Measurements from ENCODE around the gene ASTN2. TPM values are rescaled to one million over a fixed set of nuclear protein-coding genes. Genes with fewer than 3 reads are reported as not detected.

Gene ASTN2
- total and polyA plus RNA-seq, 3 donors from 2014 or later: 55.7 to 157 (median 117) TPM

DNA sequence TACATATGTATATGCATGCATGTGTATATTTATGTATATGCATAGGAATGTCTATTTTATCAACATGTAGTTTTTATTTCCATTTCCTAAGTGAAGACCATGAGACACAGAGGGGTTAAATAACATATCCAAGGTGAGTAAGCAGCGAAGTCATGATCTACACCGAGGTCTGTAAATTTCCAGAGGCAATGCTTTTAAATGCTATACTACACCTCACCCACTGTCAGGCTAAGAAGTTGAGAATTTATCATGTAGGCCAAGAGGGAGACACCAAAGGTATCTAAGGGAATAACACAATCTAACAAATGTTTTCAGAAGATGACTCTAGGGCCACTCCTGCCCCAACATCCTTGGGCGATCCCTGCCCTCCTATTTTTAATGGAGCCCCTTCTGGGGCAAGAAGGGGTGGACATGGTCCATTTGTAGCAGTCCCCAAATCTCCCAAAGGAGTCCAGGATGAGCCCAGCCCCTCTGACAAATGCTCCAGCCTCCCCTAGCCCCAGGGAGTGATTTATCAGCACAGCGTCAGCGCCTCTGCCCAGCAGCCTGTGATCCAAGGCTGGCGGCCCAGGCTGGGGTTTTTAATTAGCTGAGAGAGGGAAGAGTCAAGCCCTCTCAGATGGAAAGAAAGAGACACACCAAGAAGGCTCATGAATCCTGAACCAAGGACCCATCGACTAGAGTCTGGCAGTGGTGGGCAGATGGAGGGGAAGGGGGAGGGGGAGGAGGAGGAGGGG is 339.9 kb downstream of the ASTN2 start:
- no peaks in the 10 kb centered on the region for H3K27me3 ChIP-seq
- no peaks in the 10 kb centered on the region for H3K4me1 ChIP-seq
- no peak overlapping the region for H3K4me3 ChIP-seq
- WGBS, 2 donors: 57 to 66% methylated on average over 7 of the region's 7 CpGs
- intact Hi-C loops (cut with DNase I; ENCODE audit: low total_unique reads): no loop called here
- no peaks in the 10 kb centered on the region for H3K9me3 ChIP-seq
- no peak for DNase-seq
- TF ChIP-seq, protein P1, sequence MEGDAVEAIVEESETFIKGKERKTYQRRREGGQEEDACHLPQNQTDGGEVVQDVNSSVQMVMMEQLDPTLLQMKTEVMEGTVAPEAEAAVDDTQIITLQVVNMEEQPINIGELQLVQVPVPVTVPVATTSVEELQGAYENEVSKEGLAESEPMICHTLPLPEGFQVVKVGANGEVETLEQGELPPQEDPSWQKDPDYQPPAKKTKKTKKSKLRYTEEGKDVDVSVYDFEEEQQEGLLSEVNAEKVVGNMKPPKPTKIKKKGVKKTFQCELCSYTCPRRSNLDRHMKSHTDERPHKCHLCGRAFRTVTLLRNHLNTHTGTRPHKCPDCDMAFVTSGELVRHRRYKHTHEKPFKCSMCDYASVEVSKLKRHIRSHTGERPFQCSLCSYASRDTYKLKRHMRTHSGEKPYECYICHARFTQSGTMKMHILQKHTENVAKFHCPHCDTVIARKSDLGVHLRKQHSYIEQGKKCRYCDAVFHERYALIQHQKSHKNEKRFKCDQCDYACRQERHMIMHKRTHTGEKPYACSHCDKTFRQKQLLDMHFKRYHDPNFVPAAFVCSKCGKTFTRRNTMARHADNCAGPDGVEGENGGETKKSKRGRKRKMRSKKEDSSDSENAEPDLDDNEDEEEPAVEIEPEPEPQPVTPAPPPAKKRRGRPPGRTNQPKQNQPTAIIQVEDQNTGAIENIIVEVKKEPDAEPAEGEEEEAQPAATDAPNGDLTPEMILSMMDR (IDR thresholded peaks at IDR 0.05): no peak
- TF ChIP-seq POLR2A (IDR thresholded peaks at IDR 0.05): no peak
- H3K36me3 ChIP-seq (ENCODE audit: low read depth, missing control alignments): no peaks in the 10 kb centered on the region
- H3K27ac ChIP-seq: no peak overlapping the region

DNA sequence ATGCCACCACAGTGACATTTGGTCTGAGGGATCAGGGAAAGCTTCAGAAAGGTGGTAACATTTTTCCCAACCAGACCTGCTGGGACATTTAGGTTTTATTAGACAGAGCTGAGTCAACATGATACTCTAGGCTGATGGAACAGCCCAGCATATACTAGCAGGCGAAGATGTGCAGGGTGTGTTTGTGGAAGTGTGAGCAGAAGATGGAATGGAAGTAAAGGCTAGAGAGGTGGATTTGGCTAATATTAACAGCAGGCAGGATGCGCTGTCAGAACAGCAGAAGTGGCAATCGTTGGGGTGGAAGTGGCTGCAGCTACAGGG is 340.6 kb downstream of the ASTN2 start:
- H3K4me1 ChIP-seq: no peaks in the 10 kb centered on the region
- WGBS, 2 donors: 82 to 90% methylated on average over 3 of the region's 3 CpGs
- H3K9me3 ChIP-seq: no peaks in the 10 kb centered on the region
- no peak for TF ChIP-seq POLR2A (IDR thresholded peaks at IDR 0.05)
- TF ChIP-seq, protein P1 (IDR thresholded peaks at IDR 0.05): no peak
- intact Hi-C loops (cut with DNase I; ENCODE audit: low total_unique reads): no loop called here
- DNase-seq: no peak
- H3K27me3 ChIP-seq: no peaks in the 10 kb centered on the region
- no peaks in the 10 kb centered on the region for H3K36me3 ChIP-seq (ENCODE audit: low read depth, missing control alignments)
- no peak overlapping the region for H3K4me3 ChIP-seq
- no peak overlapping the region for H3K27ac ChIP-seq

DNA sequence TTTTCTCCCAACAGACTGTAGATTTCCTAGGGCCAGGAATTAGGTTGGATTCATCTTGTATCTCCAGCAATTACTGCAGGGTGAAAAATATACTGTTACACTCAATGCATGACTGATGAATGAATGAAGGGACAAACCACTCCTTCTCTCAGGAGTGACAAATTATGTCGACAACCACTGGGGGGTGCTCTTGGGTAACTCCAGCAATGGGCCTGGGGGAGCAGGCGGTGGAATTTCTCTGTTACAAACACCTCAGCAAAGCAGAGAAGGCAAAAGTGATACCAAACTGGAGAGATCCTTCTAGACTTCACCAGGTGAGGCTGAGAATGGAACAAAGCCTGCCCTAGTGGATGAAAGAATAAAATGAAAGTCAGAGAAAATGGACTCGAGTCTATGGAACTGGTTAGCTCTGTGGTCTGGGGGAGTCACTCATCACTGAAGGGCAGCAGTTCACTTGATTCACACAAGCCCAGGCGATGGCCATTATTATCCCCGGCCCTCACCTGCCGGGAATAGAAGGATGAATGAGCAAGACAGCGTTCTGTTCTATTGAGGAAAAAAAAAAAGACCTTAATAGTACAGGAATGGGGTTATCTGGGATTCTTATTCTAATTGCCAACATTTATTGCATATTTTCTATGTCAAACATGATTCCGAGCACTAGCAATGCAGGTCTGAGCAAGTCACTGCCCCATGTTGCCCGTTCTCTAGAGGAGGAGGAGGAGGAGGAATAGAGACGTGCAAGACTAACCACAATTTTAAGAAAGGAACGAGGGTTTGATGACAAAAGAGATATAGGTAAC is 341.1 kb downstream of the ASTN2 start:
- peak; percentile 60 for DNase-seq
- intact Hi-C loops (cut with DNase I; ENCODE audit: low total_unique reads): no loop called here
- Histone ChIP-seq H3K4me3 (no peak overlapping the region), H3K27ac (no peak overlapping the region), H3K27me3 (no peaks in the 10 kb centered on the region), H3K9me3 (no peaks in the 10 kb centered on the region), H3K4me1 (no peaks in the 10 kb centered on the region), H3K36me3 (ENCODE audit: low read depth, missing control alignments) (no peaks in the 10 kb centered on the region)
- TF ChIP-seq, protein P1 (IDR thresholded peaks at IDR 0.05): peak in 2 of 3 experiments; percentile 39 to 46
- TF ChIP-seq POLR2A (IDR thresholded peaks at IDR 0.05): no peak
- 45 to 53% methylated on average over 11 of the region's 11 CpGs for WGBS, 2 donors

DNA sequence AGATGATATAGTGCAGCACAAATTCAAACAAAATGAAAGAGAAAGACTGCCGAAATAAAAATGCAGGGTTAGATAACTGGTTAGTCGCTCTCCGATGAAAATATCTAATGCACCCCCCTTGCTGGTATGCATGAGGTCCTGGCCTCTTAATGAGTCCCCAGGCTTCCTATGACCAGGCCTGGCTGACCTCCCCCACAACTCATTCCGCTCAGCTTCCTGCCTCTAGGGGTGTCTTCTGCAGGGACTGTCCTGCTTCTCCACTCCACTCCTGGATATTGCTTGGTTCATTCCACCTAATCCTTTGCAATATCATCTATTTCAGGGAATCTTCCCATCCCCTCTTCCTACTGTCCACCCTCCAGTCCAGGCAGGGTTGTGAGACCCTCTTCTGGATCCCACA is 341.8 kb downstream of the ASTN2 start:
- no peaks in the 10 kb centered on the region for H3K27me3 ChIP-seq
- H3K27ac ChIP-seq: no peak overlapping the region
- H3K9me3 ChIP-seq: no peaks in the 10 kb centered on the region
- H3K36me3 ChIP-seq (ENCODE audit: low read depth, missing control alignments): no peaks in the 10 kb centered on the region
- no peak overlapping the region for H3K4me3 ChIP-seq
- WGBS, 2 donors: 59% methylated on average over 4 of the region's 4 CpGs
- DNase-seq: no peak
- H3K4me1 ChIP-seq: no peaks in the 10 kb centered on the region
- TF ChIP-seq POLR2A (IDR thresholded peaks at IDR 0.05): no peak
- TF ChIP-seq, protein P1 (IDR thresholded peaks at IDR 0.05): no peak
- intact Hi-C loops (cut with DNase I; ENCODE audit: low total_unique reads): no loop called here

Data from testis (tissue), 3 donors.